SU-DHL-6 (cell line): Measurements from ENCODE around the gene UCN.
A peak's percentile ranks its signal among the peaks of the same experiment; 100 is the strongest.

Experiments
- H2AFZ ChIP-seq: fragments of 200-600 bp; sonication (generic); 2 replicates; pipeline ENCODE4 v1.6.1; 2014; ENCODE audit warnings: low read depth, mild to moderate bottlenecking, moderate library complexity, mixed read lengths, antibody characterized with exemption, low read length; ENCODE audit not compliant: severe bottlenecking
- H3F3A ChIP-seq: fragments of 200-600 bp; shearing (Covaris generic); 2 replicates; pipeline ENCODE4 v1.6.0; 2016; ENCODE audit warnings: antibody characterized with exemption, mild to moderate bottlenecking; ENCODE audit not compliant: insufficient read depth
- H3K27ac ChIP-seq: fragments of 200-600 bp; sonication (generic); 2 replicates; pipeline ENCODE4 v1.5.1; 2016; ENCODE audit warnings: low read depth, mild to moderate bottlenecking, low read length, moderate library complexity, mixed read lengths
- H3K27me3 ChIP-seq: fragments of 200-600 bp; sonication (generic), shearing (Covaris generic); 2 replicates; pipeline ENCODE4 v1.6.0; 2014; ENCODE audit warnings: mild to moderate bottlenecking, low read length
- H3K36me3 ChIP-seq: fragments of 200-600 bp; sonication (generic); 2 replicates; pipeline ENCODE4 v1.6.1; 2014; ENCODE audit warnings: mild to moderate bottlenecking, low read length, mixed read lengths
- H3K4me2 ChIP-seq: fragments of 300-600, 200-600 bp; shearing (Covaris generic), sonication (generic); 2 replicates; pipeline ENCODE4 v1.6.0; 2014; ENCODE audit warnings: low read length, low read depth, mild to moderate bottlenecking; ENCODE audit not compliant: poor library complexity, severe bottlenecking
- H3K4me3 ChIP-seq: fragments of 200-600 bp; sonication (generic); 2 replicates; pipeline ENCODE4 v1.5.1; 2014; ENCODE audit warnings: antibody characterized with exemption, low read length, mild to moderate bottlenecking, mixed read lengths; ENCODE audit not compliant: insufficient read depth, poor library complexity, severe bottlenecking
- H3K79me2 ChIP-seq: fragments of 200-600 bp; sonication (generic); 2 replicates; pipeline ENCODE4 v1.6.1; 2014; ENCODE audit warnings: mild to moderate bottlenecking, low read length, moderate library complexity; ENCODE audit not compliant: insufficient read depth
- H3K9ac ChIP-seq: fragments of 200-600 bp; sonication (generic); 2 replicates; pipeline ENCODE4 v1.7.0; 2014; ENCODE audit warnings: mild to moderate bottlenecking, low read length
- H3K9me2 ChIP-seq: fragments of 200-600 bp; sonication (generic); replicated peaks from 2 replicates; pipeline ENCODE4 v1.6.1; 2014; ENCODE audit warnings: low read length; ENCODE audit not compliant: insufficient read depth
- H3K9me3 ChIP-seq: fragments of 200-600 bp; sonication (generic); 2 replicates; pipeline ENCODE4 v1.6.1; 2014; ENCODE audit warnings: low read length, mixed read lengths; ENCODE audit not compliant: insufficient read depth
- H4K20me1 ChIP-seq: fragments of 200-600 bp; sonication (generic); 2 replicates; pipeline ENCODE4 v1.6.1; 2014; ENCODE audit warnings: low read depth, mild to moderate bottlenecking, antibody characterized with exemption, low read length, moderate library complexity, mixed read lengths
- CTCF ChIP-seq: fragments of 200-600 bp; sonication (generic); IDR thresholded peaks from one replicate; pipeline ENCODE4 v1.5.1; 2017; ENCODE audit warnings: antibody characterized with exemption, mild to moderate bottlenecking, low read length, moderate library complexity; ENCODE audit not compliant: insufficient read depth, poor library complexity, severe bottlenecking
- EZH2phosphoT487 ChIP-seq: fragments of 200-600 bp; sonication (generic), shearing (Covaris generic); conservative IDR thresholded peaks from 2 replicates; pipeline ENCODE4 v1.6.1; 2018; ENCODE audit warnings: mild to moderate bottlenecking, antibody characterized with exemption, low read length, moderate library complexity, mixed read lengths

The UCN gene

GRCh38 chr2:27264753-27265535 lies 43.3 kb downstream of the UCN start:
- Histone ChIP-seq H3K27me3 (no peaks in the 10 kb centered on the region), H3K9me3 (no peaks in the 10 kb centered on the region), H3K27ac (no peak overlapping the region), H3F3A (no peaks in the 10 kb centered on the region), H3K4me3 (no peak overlapping the region), H3K9ac (no peak overlapping the region), H2AFZ (no peak overlapping the region), H3K79me2 (no peaks in the 10 kb centered on the region), H3K4me2 (no peak overlapping the region), H3K36me3 (no peaks in the 10 kb centered on the region), H4K20me1 (no peaks in the 10 kb centered on the region), H3K9me2 (no peaks in the 10 kb centered on the region)
- TF ChIP-seq CTCF (peak; percentile 16), EZH2phosphoT487 (no peak)

- no peaks in the 10 kb centered on the region for H4K20me1 ChIP-seq
- no peak overlapping the region for H3K4me2 ChIP-seq
- no peak; the same call in 1 of the 2 replicates for TF ChIP-seq EZH2phosphoT487
- no peak for TF ChIP-seq CTCF
- no peaks in the 10 kb centered on the region for H3F3A ChIP-seq
- H2AFZ ChIP-seq, result no peak overlapping the region
- no peaks in the 10 kb centered on the region for H3K9me3 ChIP-seq
- no peak overlapping the region for H3K9ac ChIP-seq
- no peaks in the 10 kb centered on the region for H3K9me2 ChIP-seq
- no peaks in the 10 kb centered on the region for H3K36me3 ChIP-seq
- H3K27ac ChIP-seq, result no peak overlapping the region
- no peaks in the 10 kb centered on the region for H3K27me3 ChIP-seq
- no peak overlapping the region for H3K4me3 ChIP-seq
- H3K79me2 ChIP-seq, result no peaks in the 10 kb centered on the region
Measured at GRCh38 chr2:27264253-27264752, 43.9 kb downstream of the UCN start.

- H2AFZ ChIP-seq, result peak overlapping the region; percentile 79
- H3K4me2 ChIP-seq, result peak overlapping the region; percentile 79
- no peaks in the 10 kb centered on the region for H3K27me3 ChIP-seq
- H3K9me3 ChIP-seq, result no peaks in the 10 kb centered on the region
- peak overlapping the region; percentile 45; the same call in 1 of the 2 replicates for H3K9ac ChIP-seq
- H3K4me3 ChIP-seq, result peak overlapping the region; percentile 44
- H3F3A ChIP-seq, result no peaks in the 10 kb centered on the region
- no peaks in the 10 kb centered on the region for H3K79me2 ChIP-seq
- no peaks in the 10 kb centered on the region for H4K20me1 ChIP-seq
- peak; percentile 72; the same call in 1 of the 2 replicates for TF ChIP-seq EZH2phosphoT487
- TF ChIP-seq CTCF, result no peak
- H3K36me3 ChIP-seq, result no peaks in the 10 kb centered on the region
- no peaks in the 10 kb centered on the region for H3K9me2 ChIP-seq
- no peak overlapping the region for H3K27ac ChIP-seq
Measured at GRCh38 chr2:27263287-27264252, 44.7 kb downstream of the UCN start.
